HepG2 (cell line): ENCODE results near the gene ICAM5. TPM values are rescaled to one million over a fixed set of nuclear protein-coding genes. Genes with fewer than 3 reads are reported as not detected.
A peak's percentile ranks its signal among the peaks of the same experiment; 100 is the strongest.

ENCODE experiments used
- ATF2 ChIP-seq: sonication (generic); formaldehyde crosslinking; IDR thresholded peaks from 2 replicates; pipeline ENCODE4 v1.4.0; 2020; ENCODE audit warnings: missing genetic modification reagents
- BCLAF1 ChIP-seq: fragments of 450-650 bp; IDR thresholded peaks from 2 replicates; pipeline ENCODE4 v1.6.1; 2017; ENCODE audit warnings: mild to moderate bottlenecking
- CERS6 ChIP-seq: sonication (generic); formaldehyde crosslinking; IDR thresholded peaks from 2 replicates; pipeline ENCODE4 v1.5.0; 2020; ENCODE audit warnings: missing genetic modification reagents
- ELF1 ChIP-seq: sonication (generic); formaldehyde crosslinking; IDR thresholded peaks from 2 replicates; pipeline ENCODE4 v1.4.0; 2020; ENCODE audit warnings: missing genetic modification reagents
- HINFP ChIP-seq: sonication (generic); formaldehyde crosslinking; IDR thresholded peaks from 2 replicates; pipeline ENCODE4 v1.4.0; 2020; ENCODE audit warnings: low read depth, mild to moderate bottlenecking, missing genetic modification reagents
- MAF1 ChIP-seq: sonication (generic); formaldehyde crosslinking; IDR thresholded peaks from 2 replicates; pipeline ENCODE4 v1.5.0; 2020; ENCODE audit warnings: missing genetic modification reagents, borderline replicate concordance
- MAFF ChIP-seq: IDR thresholded peaks from 2 replicates; pipeline ENCODE4 v1.6.1; 2011; ENCODE audit warnings: low read depth, low read length, improper control_type of control experiment
- NFE2 ChIP-seq: sonication (generic); formaldehyde crosslinking; IDR thresholded peaks from 2 replicates; pipeline ENCODE4 v1.4.0; 2020; ENCODE audit warnings: missing genetic modification reagents
- PHF5A ChIP-seq: IDR thresholded peaks from one replicate; pipeline ENCODE4 v1.6.1; 2018; ENCODE audit warnings: low read depth, missing genetic modification reagents; ENCODE audit not compliant: unreplicated experiment
- PITX1 ChIP-seq: sonication (generic); formaldehyde crosslinking; IDR thresholded peaks from 2 replicates; pipeline ENCODE4 v1.5.1; 2020; ENCODE audit warnings: mild to moderate bottlenecking, missing genetic modification reagents
- SAFB2 ChIP-seq: sonication (generic); formaldehyde crosslinking; IDR thresholded peaks from 2 replicates; pipeline ENCODE4 v1.5.1; 2020; ENCODE audit warnings: missing genetic modification reagents, low read depth, mild to moderate bottlenecking, borderline replicate concordance
- SOX13 ChIP-seq, 3 experiments: fragments of 450-650 bp in 1 of 3; sonication (generic) in 1 of 3; formaldehyde crosslinking in 1 of 3; IDR thresholded peaks in 2 of 3; conservative IDR thresholded peaks in 1 of 3; 2 replicates each; pipeline versions ENCODE4 v1.5.0 to v1.6.1; 2016 to 2020; ENCODE audit warnings: antibody characterized with exemption in 1 of 3, mild to moderate bottlenecking in 1 of 3, missing compliant biosample characterization in 1 of 3, missing genetic modification reagents in 1 of 3, moderate library complexity in 1 of 3
- TBP ChIP-seq: sonication (generic); formaldehyde crosslinking; IDR thresholded peaks from 2 replicates; pipeline ENCODE4 v1.5.0; 2020; ENCODE audit warnings: missing genetic modification reagents
- TCF7 ChIP-seq: sonication (generic); IDR thresholded peaks from 2 replicates; pipeline ENCODE4 v1.6.1; 2016; ENCODE audit warnings: antibody characterized with exemption, low read depth
- ZBTB2 ChIP-seq: sonication (generic); formaldehyde crosslinking; IDR thresholded peaks from 2 replicates; pipeline ENCODE4 v1.8.0; 2022; ENCODE audit warnings: low read depth, missing genetic modification reagents
- ZNF414 ChIP-seq: sonication (generic); formaldehyde crosslinking; IDR thresholded peaks from 2 replicates; pipeline ENCODE4 v1.5.0; 2020; ENCODE audit warnings: missing genetic modification reagents
- ZSCAN29 ChIP-seq: sonication (generic); formaldehyde crosslinking; conservative IDR thresholded peaks from 2 replicates; pipeline ENCODE4 v1.4.0; 2020; ENCODE audit warnings: mild to moderate bottlenecking, missing genetic modification reagents
- polyA plus RNA-seq, 8 experiments: library from polyadenylated mRNA; depleted of rRNA in 3 of 8; stranded (reverse) in 7 of 8; unstranded in 1 of 8; fragments of >200 nt; fragmentation: Illumina TruSeq in 4 of 8; extraction: Trizol in 4 of 8; gene quantifications; 2 replicates each; pipeline versions ENCODE4 v1.2.1 to v1.2.3, GENCODE V29; 2011 to 2016; ENCODE audit warnings: low read depth in 4 of 8, missing spikeins in 1 of 8, mixed read lengths in 1 of 8; ENCODE audit not compliant: insufficient read depth in 1 of 8
- total RNA-seq, 5 experiments: library from RNA; depleted of rRNA; stranded (reverse); fragments of >200 nt; fragmentation: Illumina TruSeq; extraction: Trizol; gene quantifications; 2 replicates each; pipeline ENCODE4 v1.2.3, GENCODE V29; 2016; ENCODE audit warnings: low read depth in 1 of 5
- TF ChIP-seq, protein P1 (sequence below): IDR thresholded peaks from 2 replicates; pipeline ENCODE4 v1.6.1; 2018; ENCODE audit warnings: missing genetic modification reagents

Gene ICAM5
- total and polyA plus RNA-seq, 2 of the 13 experiments (the other 11 are each of a cell fraction or from before 2014, with no cell fraction given), result 0.46 to 1.6 TPM

DNA sequence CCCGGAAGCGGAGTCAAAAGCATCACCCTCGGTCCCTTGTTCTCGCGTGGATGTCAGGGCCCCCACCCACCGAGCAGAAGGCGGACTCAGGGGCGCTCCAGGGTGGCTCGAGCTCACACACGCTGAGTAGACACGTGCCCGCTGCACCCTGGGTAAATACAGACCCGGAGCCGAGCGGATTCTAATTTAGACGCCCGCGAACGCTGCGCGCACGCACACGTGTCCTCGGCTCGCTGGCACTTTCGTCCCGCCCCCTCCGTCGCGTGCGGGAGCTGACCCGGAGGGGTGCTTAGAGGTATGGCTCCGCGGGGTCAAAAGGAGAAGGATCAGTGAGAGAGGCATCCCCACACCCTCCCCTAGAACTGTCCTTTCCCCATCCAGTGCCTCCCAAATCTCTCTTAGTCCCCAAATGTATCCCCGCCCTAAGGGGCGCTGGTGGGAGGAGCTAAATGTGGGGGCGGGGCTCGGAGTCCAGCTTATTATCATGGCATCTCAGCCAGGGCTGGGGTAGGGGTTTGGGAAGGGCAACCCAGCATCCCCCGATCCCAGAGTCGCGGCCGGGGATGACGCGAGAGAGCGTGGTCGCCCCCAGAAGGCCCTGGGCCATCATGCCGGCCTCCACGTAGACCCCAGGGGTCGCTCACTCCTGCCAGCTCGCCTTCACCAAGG, 451 bp upstream of the ICAM5 start (continued):
- TF ChIP-seq NFE2 (no peak), BCLAF1 (no peak), SAFB2 (CRISPR knock-in tag) (no peak), MAF1 (CRISPR knock-in tag) (no peak), SOX13 (IDR thresholded peaks at IDR 0.05) (no peak), SOX13 (CRISPR knock-in tag; conservative IDR thresholded peaks at IDR 0.05 in 1 of 2, IDR thresholded peaks at IDR 0.05 in 1 of 2) (no peak), PHF5A (CRISPR knock-in tag) (no peak), ATF2 (CRISPR knock-in tag) (no peak), CERS6 (CRISPR knock-in tag) (no peak), ELF1 (CRISPR knock-in tag) (no peak), ZNF414 (CRISPR knock-in tag) (no peak), ZBTB2 (CRISPR knock-in tag) (no peak), PITX1 (CRISPR knock-in tag) (no peak), TCF7 (no peak), ZSCAN29 (CRISPR knock-in tag) (no peak), MAFF (no peak), TBP (CRISPR knock-in tag) (no peak), HINFP (CRISPR knock-in tag) (peak; percentile 37; the same call in 1 of the 2 replicates)
- TF ChIP-seq, protein P1, sequence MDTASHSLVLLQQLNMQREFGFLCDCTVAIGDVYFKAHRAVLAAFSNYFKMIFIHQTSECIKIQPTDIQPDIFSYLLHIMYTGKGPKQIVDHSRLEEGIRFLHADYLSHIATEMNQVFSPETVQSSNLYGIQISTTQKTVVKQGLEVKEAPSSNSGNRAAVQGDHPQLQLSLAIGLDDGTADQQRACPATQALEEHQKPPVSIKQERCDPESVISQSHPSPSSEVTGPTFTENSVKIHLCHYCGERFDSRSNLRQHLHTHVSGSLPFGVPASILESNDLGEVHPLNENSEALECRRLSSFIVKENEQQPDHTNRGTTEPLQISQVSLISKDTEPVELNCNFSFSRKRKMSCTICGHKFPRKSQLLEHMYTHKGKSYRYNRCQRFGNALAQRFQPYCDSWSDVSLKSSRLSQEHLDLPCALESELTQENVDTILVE (CRISPR knock-in tag), result no peak
